Ovary (tissue), 9 donors: ENCODE measurements around the gene OBP2B. TPM values are rescaled to one million over a fixed set of nuclear protein-coding genes. Genes with fewer than 3 reads are reported as not detected.
A peak's percentile ranks its signal among the peaks of the same experiment; 100 is the strongest.
"Not testable (repeated sequence)": the region's sequence is repeated elsewhere in the genome, so short reads cannot be mapped to it uniquely, and the experiment has no call there.

Experiments used
- DNase-seq, 5 donors: peaks; one replicate each; pipeline ENCODE4 v3.0.0-alpha.2; 2019 to 2020
- H3K27ac ChIP-seq, 2 donors: fragments of 200-600 bp; one replicate each; pipeline versions ENCODE4 v1.5.1 to v1.8.0; 2019 to 2022
- H3K27me3 ChIP-seq: fragments of 200-600 bp; one replicate; pipeline ENCODE4 v1.8.0; 2022
- H3K36me3 ChIP-seq: fragments of 200-600 bp; sonication (generic); one replicate; pipeline ENCODE4 v1.5.1; 2019
- H3K4me1 ChIP-seq: one replicate; pipeline ENCODE4 v1.8.1; 2013; ENCODE audit warnings: mild to moderate bottlenecking, moderate library complexity; ENCODE audit not compliant: insufficient read depth
- H3K4me3 ChIP-seq: fragments of 200-600 bp; sonication (generic); one replicate; pipeline ENCODE4 v1.5.1; 2017
- H3K9me3 ChIP-seq, 2 donors: fragments of 200-600 bp in 1 of 2; sonication (generic) in 1 of 2; one replicate each; pipeline versions ENCODE4 v1.5.1 to v1.8.1; 2013 to 2019; ENCODE audit warnings: mild to moderate bottlenecking in 1 of 2, moderate library complexity in 1 of 2
- CTCF ChIP-seq, 3 donors: fragments of 450-650 bp in 2 of 3; fragments of 200-600 bp in 1 of 3; IDR thresholded peaks; one replicate each; pipeline versions ENCODE4 v1.5.1 to v1.8.0; 2016 to 2022; ENCODE audit warnings: antibody characterized with exemption in 3 of 3, mild to moderate bottlenecking in 1 of 3
- EP300 ChIP-seq: sonication (generic); formaldehyde crosslinking; IDR thresholded peaks from one replicate; pipeline ENCODE4 v1.6.1; 2017; ENCODE audit warnings: antibody characterized with exemption
- POLR2A ChIP-seq: fragments of 450-650 bp; IDR thresholded peaks from one replicate; pipeline ENCODE4 v1.6.1; 2017; ENCODE audit warnings: antibody characterized with exemption, mild to moderate bottlenecking, moderate library complexity
- WGBS, 3 donors: extraction: QIAGEN DNeasy Blood & Tissue Kit in 1 of 3; methylation state at CpG; one replicate each; pipeline versions ENCODE4 v1.1.5 to v1.1.7; 2013 to 2017; 5-methylcytosine and 5-hydroxymethylcytosine counted together
- intact Hi-C, 4 donors: fragments of 100-400 bp; cut with DNase I; formaldehyde crosslinking; loops; one replicate each; pipeline versions ENCODE4 v1.11.0 to v1.15.1; 2022 to 2023
- polyA plus RNA-seq, 2 donors: library from polyadenylated mRNA; stranded (reverse); fragments of 200-250 nt in 1 of 2; fragments of 350-450 nt in 1 of 2; fragmentation: Illumina TruSeq in 1 of 2; extraction: RNeasy Lipid Tissue Mini Kit (QIAGEN cat#74804) in 1 of 2; gene quantifications; one replicate each; pipeline ENCODE4 v1.2.3, GENCODE V29; 2013 to 2014
- total RNA-seq, 7 donors: library from RNA; depleted of rRNA in 2 of 7; stranded (reverse); fragments of >200 nt in 2 of 7; fragmentation: NEBNext Ultra II Directional in 3 of 7; extraction: Animal tissue kit (Norgen Biotek cat#: 25700) in 3 of 7; gene quantifications; one replicate each; pipeline versions ENCODE4 v1.1.0 to v1.2.4, GENCODE V29; 2016 to 2023
- donor health status: DM: no; HTN: no; CAD: no; lungs with moderate emphysema.
- donor health status: DM: no; HTN: no; CAD: no.
- donor health status: Bipolar disorder and iron deficiency.
- donor health status: DM: yes; HTN: yes; CAD: no.
- donor health status: DM: no; HTN: no; CAD: no.
- donor health status: DM: yes; HTN: yes; CAD: no.

OBP2B gene
- total and polyA plus RNA-seq, 9 donors: 0.33 to 5.3 (median 2.7) TPM; not detected in 5

GRCh38 chr9:133233681-133234432, 24.8 kb upstream of the OBP2B start:
- no peak for TF ChIP-seq POLR2A
- TF ChIP-seq CTCF (IDR thresholded peaks at IDR 0.05): no peak
- TF ChIP-seq EP300: no peak
- intact Hi-C loops: no loop called here
- H3K27ac ChIP-seq: no peak overlapping the region
- H3K4me3 ChIP-seq: no peak overlapping the region
- no peaks in the 10 kb centered on the region for H3K36me3 ChIP-seq
- no peaks in the 10 kb centered on the region for H3K9me3 ChIP-seq
- H3K27me3 ChIP-seq: no peaks in the 10 kb centered on the region
- H3K4me1 ChIP-seq: peaks cover 7% of the 10 kb centered on the region
- WGBS, 3 donors: 80 to 86% (median 84%) methylated on average over 27 to 32 of the region's 32 CpGs
- peak in 1 of 5 donors; percentile 28 for DNase-seq

- WGBS, 3 donors: 82 to 87% (median 84%) methylated on average over 24 of the region's 24 CpGs
- intact Hi-C loops, H3K27ac ChIP-seq, H3K36me3 ChIP-seq, H3K4me3 ChIP-seq, H3K27me3 ChIP-seq, H3K4me1 ChIP-seq, DNase-seq, H3K9me3 ChIP-seq: not testable (repeated sequence)
Observed at GRCh38 chr9:133231934-133232568, 23.0 kb upstream of the OBP2B start.

- H3K27me3 ChIP-seq, H3K36me3 ChIP-seq, DNase-seq, H3K4me3 ChIP-seq, H3K27ac ChIP-seq, H3K9me3 ChIP-seq, intact Hi-C loops, H3K4me1 ChIP-seq: not testable (repeated sequence)
- 92 to 93% (median 93%) methylated on average over 7 of the region's 7 CpGs for WGBS, 3 donors
Observed at GRCh38 chr9:133230514-133230913, 21.5 kb upstream of the OBP2B start.

GRCh38 chr9:133230093-133230492, 21.0 kb upstream of the OBP2B start:
- H3K36me3 ChIP-seq: no peaks in the 10 kb centered on the region
- no peak overlapping the region for H3K27ac ChIP-seq
- H3K27me3 ChIP-seq: no peaks in the 10 kb centered on the region
- no peak for TF ChIP-seq EP300
- TF ChIP-seq CTCF (IDR thresholded peaks at IDR 0.05): no peak
- TF ChIP-seq POLR2A: no peak
- H3K9me3 ChIP-seq: no peaks in the 10 kb centered on the region
- intact Hi-C loops: no loop called here
- no peak for DNase-seq
- H3K4me3 ChIP-seq: no peak overlapping the region
- no peaks in the 10 kb centered on the region for H3K4me1 ChIP-seq
- WGBS, 3 donors: 90 to 95% (median 90%) methylated on average over 5 of the region's 5 CpGs

GRCh38 chr9:133228474-133229193, 19.6 kb upstream of the OBP2B start:
- 88 to 89% (median 88%) methylated on average over 22 of the region's 22 CpGs for WGBS, 3 donors

GRCh38 chr9:133227996-133228395, 18.9 kb upstream of the OBP2B start:
- DNase-seq, H3K9me3 ChIP-seq, H3K36me3 ChIP-seq, H3K27ac ChIP-seq, intact Hi-C loops, H3K4me3 ChIP-seq, H3K27me3 ChIP-seq, H3K4me1 ChIP-seq: not testable (repeated sequence)
- 89 to 91% (median 89%) methylated on average over 8 of the region's 8 CpGs for WGBS, 3 donors

More at GRCh38 chr9:133228474-133229193, 19.6 kb upstream of the OBP2B start:
- H3K27ac ChIP-seq, H3K4me3 ChIP-seq, H3K27me3 ChIP-seq, H3K36me3 ChIP-seq, intact Hi-C loops, DNase-seq, H3K4me1 ChIP-seq, H3K9me3 ChIP-seq: not testable (repeated sequence)
